SK-N-MC (cell line): ENCODE measurements around the gene CD1E.

Experiments
- EZH2 ChIP-seq: fragments of 200-600 bp; sonication (generic); IDR thresholded peaks from one replicate; pipeline ENCODE4 v1.6.1; 2017; ENCODE audit warnings: antibody characterized with exemption
- POLR2AphosphoS5 ChIP-seq: IDR thresholded peaks from 2 replicates; pipeline ENCODE4 v1.6.1; 2012; ENCODE audit warnings: mild to moderate bottlenecking, low read depth, low read length, borderline replicate concordance

DNA sequence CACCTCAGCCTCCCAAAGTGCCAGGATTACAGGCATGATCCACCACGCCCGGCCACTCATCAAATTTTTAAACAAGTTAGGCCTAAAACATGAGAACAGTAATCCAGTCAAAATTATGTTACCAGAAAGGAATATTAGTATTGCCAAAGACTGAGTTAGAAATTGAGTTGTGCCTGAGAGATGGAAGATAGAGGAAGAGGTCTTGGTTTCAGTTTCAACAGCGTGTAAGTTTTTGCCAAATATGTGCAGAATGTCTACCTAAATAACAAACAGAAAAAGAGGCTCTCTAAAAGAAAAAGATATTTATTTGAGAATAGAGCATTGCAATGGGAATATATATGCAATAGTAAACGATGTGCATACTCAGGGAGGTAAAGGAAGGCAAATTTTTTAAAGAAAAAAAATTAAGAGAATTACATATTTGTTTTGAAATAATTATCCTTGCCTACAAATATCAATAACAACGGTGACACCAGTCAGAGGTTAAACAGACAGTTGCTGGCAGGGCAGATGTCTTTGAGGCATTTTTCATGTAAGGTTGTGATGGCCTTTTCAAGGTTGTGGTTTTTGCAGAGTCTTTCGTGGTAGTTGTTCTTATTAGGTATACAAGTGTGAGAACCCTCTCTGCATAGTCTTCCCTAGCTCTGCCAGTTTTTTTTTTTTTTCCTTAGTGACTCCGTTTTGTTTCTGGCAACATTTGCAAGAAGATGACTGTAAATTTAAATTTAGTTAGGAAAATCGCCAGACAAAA, 20.1 kb upstream of the CD1E start:
- no peak for TF ChIP-seq EZH2
- TF ChIP-seq POLR2AphosphoS5 = no peak
